NK-92 (cell line): Measurements from ENCODE around the gene TMEM121.
A peak's percentile ranks its signal among the peaks of the same experiment; 100 is the strongest.

Experiments
- DNase-seq: peaks from one replicate; lab custom pipeline; 2025; ENCODE audit not compliant: unreplicated experiment; lab: John Stamatoyannopoulos, UW

Gene TMEM121

GRCh38 chr14:105486974-105487448 is 39.4 kb upstream of the TMEM121 start:
- no peak for DNase-seq

- DNase-seq: no peak
Observed at GRCh38 chr14:105487449-105487985, 38.9 kb upstream of the TMEM121 start.

DNA sequence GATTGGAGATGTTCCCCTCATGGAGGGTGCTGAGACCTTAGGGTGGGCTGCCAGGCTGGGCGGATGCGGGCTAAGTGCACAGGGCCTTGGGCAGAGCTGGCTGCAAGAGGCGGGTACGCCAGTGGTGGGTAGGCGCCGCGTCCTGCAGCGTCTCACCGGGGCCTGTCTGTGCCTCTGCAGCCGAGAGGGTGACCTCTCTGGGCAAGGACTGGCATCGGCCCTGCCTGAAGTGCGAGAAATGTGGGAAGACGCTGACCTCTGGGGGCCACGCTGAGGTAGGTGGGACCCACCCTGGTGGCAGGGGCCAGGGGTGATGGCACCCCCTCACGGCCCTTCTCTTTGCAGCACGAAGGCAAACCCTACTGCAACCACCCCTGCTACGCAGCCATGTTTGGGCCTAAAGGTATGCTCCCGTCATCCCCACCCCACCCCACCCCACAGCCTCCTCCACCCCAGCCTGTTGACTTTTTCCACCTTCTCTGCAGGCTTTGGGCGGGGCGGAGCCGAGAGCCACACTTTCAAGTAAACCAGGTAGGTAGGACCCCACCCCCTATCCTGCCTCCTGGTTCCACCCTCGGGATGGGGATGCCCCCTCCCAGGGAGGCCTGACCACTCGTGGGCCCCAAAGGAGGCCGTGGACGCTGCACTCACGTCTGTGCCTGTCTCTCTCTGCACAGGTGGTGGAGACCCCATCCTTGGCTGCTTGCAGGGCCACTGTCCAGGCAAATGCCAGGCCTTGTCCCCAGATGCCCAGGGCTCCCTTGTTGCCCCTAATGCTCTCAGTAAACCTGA is 38.2 kb upstream of the TMEM121 start:
- no peak for DNase-seq

- no peak for DNase-seq
Observed at GRCh38 chr14:105488781-105489541, 37.4 kb upstream of the TMEM121 start.

DNA sequence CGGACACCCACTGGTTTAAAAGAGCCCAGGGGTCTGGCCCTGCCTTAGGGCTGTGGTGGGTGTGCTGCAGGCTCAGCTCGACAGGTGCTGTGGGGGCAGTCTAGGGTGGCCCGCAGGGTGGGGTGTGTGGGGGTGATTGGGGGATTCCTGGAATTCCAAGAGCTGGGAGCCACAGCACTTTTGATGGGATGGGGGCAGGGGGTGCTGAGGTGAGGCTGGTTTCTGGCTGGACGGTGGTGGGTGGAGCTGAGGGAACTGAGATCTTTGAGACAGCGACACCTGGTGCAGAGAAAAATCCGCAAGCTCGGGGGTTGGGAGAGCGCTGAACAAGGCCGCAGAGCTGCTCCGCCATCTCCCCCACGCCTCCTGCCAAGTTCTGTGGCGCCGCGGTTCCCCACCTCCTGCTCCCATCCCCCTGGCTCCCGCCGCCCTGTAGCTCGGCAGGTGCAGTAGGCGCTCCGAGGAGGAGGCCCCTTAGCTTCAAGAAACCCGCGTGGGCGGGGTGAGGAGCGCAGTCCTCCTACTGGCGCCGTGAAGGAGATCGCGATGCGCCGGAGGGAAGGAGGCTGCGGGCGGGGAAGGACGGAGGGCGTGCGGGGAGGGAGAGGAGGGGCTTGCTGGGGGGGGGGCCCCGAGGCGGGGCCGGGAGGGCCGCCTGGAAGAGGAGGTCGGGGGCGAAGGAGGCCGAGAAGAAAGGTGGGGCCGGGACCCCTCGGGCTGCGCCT is 36.7 kb upstream of the TMEM121 start:
- DNase-seq: peak; percentile 25

- no peak for DNase-seq
Observed at GRCh38 chr14:105490267-105490571, 36.2 kb upstream of the TMEM121 start.

DNA sequence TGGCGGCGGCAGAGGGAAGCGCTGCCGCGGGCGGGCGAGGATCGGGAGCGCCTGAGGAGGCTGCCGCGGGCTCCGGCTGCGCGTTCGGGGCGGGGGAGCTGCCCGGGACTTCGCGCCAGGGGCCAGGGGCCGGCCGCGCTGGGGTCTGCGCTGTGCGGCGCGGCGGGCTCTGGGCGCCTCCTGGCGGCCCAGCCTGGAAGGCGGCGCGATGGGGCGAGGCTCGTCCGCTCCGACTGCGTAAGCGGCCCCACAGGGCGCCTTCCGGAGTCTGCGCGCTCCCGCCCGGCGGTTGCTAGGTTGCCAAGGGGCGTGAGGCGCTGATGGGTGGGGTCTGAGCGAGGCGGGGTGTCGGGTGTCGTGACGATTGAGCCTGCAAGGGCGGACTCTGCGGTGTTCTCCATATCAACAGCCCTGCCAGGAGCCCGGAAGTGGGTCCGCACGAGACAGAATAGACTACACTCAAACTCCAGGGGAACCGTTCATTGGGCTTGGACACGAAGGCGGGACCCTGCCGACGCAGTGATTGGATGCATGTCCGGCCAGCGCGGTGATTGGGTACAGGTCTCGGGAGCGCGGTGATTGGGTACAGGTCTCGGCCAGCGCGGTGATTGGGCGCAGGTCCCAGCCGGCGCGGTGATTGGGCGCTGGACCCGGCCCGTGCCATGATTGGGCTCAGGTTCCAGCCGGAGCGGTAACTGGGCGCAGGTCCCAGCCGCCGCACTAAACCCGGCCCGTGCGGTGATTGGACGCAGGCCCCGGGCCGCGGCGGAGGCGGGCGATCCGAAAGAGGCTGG is 35.6 kb upstream of the TMEM121 start, which contains the start of gene TEDC1:
Gene TEDC1, plus strand, starts transcription at position 675 of the 794 bp plus-strand sequence. CDS start 130 bp downstream, outside the sequence.
- peak; percentile 97 for DNase-seq

DNA sequence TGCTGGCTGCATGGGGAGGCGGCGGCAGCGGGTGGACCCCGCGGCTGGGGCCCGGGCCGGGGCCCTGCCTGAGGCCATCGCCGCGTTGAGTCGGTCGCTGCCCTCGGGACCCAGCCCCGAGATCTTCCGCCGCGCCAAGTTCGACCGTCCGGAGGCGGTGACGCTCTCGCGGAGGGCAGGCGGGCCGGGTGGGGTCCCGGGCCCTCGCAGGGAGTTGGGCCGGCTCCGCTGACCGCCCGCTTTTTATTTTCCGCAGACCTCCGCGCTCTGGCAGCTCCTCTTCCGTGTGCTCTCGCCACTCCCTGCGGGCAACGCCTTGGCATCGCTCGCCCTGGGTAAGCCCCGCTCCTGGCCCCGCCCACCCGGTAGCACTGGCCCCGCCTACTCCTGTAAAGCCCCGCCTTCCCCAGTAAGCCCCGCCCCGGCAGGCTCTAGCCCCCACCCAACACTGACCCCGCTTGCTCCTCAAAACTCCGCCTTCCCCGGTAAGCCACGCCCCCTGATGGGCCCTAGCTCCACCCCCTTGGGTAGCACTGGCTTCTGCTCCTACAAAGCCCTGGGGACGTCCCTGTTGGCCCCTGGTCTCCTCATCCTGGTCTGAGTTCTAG is 34.9 kb upstream of the TMEM121 start:
- no peak for DNase-seq

DNA sequence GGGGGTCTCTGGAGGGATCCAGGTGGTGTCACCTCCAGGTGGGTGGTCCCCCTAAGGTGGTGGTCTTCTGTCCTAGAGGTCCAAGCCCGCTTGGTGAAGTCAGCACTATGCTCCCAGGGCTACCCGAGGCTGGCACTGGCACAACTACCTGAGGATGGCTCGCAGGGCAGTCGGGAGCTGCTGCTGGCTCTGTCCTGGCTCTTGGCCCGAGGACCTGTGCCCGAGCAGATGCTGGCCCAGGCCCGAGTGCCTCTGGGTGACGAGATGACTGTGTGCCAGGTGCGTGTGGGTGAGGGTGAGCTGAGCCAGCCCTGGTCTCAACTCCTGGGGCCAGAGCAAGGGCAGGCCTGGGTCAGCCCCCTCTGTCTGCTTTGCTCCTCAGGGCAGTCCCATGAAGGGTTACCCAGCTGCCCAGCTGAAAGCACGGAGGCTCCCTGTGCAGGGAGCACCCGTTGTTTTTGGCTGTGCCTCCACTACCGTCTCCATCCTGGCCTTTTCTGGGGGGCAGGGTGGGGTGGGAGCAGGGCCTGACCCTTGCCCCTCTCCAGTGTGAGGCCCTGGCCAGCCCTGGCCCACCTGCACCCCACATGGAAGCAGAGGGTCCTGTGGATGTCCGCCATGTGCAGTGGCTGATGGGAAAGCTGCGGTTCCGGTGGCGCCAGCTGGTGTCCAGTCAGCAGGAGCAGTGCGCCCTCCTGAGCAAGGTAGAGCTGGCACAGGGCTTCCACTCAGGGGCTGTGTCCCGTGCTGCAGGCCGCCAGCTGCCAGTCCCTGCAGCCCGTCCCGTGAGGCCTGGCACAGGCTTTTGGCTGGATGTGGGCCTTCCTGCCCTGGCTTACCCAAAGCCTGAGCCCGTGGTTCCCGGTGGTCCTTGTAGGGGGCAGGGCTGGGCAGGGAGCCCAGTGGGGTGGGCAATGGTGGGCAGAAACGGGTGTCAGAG is 34.1 kb upstream of the TMEM121 start:
- DNase-seq: no peak

- no peak for DNase-seq
Observed at GRCh38 chr14:105492971-105493871, 33.2 kb upstream of the TMEM121 start.

GRCh38 chr14:105493921-105494605 is 32.3 kb upstream of the TMEM121 start:
- no peak for DNase-seq

DNA sequence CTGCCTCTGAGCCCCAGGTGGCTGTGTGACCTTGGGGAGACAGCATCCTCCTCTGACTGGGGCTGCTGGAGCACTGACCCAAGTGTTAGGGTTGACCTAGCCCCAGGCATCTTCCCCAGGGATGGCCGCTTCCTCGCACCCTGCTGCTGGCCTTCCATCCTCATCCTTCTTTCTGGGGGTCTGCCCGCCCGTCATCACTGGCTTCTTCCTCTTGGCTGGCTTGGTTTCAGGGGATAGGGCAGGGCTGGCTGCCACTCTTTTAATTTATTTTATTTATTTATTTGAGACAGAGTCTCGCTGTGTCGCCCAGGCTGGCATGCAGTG is 31.8 kb upstream of the TMEM121 start:
- no peak for DNase-seq

- no peak for DNase-seq
Observed at GRCh38 chr14:105495101-105495989, 31.0 kb upstream of the TMEM121 start.

DNA sequence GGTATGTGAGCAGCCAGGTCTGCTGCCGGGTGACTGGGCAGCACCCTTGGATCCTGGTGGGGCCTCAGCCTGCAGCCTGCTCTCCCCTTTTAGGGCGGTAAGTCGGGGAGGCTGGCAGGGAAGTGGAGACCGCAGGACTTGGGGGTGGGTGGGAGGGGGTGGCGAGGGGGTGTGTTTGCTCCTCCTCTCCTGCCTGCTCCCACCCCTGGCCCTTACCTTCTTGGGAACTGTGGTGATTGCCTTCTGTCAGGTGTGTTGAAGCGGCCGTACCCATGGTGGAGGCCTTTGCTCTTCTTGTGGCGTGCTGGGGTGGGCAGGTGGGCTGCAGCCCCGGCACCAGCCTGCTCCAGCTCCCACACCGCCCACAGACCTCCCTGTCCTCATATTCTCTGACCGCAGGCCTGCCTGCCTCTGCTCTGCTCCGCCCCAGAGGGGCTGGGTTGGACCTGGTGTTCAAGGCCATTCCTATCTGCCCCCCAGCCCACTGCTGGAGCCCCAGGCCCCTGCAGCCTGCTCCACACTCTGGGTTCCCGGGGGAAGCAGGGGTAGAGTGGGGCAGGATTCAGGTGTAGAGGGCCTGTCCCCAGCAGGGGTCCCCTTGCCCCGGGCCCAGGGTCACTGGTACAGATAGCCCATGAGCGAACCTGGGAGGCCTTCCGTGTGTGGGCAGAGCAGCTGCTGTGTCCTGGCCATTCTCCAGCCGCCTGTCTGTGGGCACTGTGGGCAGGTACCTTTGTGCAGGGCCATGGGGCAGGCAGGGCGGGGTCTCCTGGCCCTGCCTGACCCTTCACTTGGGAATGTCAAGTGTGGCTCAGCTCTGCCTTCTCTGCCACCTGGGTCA is 30.2 kb upstream of the TMEM121 start:
- no peak for DNase-seq

- DNase-seq: no peak
Observed at GRCh38 chr14:105496831-105497591, 29.4 kb upstream of the TMEM121 start.
